NCI-H1105 (cell line): ENCODE results near the gene NUFIP2.
"Not testable (repeated sequence)": the region's sequence is repeated elsewhere in the genome, so short reads cannot be mapped to it uniquely, and the experiment has no call there.

Experiments
- DNase-seq: peaks from one replicate; lab custom pipeline; 2025; lab: John Stamatoyannopoulos, UW

The NUFIP2 gene, protein sequence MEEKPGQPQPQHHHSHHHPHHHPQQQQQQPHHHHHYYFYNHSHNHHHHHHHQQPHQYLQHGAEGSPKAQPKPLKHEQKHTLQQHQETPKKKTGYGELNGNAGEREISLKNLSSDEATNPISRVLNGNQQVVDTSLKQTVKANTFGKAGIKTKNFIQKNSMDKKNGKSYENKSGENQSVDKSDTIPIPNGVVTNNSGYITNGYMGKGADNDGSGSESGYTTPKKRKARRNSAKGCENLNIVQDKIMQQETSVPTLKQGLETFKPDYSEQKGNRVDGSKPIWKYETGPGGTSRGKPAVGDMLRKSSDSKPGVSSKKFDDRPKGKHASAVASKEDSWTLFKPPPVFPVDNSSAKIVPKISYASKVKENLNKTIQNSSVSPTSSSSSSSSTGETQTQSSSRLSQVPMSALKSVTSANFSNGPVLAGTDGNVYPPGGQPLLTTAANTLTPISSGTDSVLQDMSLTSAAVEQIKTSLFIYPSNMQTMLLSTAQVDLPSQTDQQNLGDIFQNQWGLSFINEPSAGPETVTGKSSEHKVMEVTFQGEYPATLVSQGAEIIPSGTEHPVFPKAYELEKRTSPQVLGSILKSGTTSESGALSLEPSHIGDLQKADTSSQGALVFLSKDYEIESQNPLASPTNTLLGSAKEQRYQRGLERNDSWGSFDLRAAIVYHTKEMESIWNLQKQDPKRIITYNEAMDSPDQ

DNA sequence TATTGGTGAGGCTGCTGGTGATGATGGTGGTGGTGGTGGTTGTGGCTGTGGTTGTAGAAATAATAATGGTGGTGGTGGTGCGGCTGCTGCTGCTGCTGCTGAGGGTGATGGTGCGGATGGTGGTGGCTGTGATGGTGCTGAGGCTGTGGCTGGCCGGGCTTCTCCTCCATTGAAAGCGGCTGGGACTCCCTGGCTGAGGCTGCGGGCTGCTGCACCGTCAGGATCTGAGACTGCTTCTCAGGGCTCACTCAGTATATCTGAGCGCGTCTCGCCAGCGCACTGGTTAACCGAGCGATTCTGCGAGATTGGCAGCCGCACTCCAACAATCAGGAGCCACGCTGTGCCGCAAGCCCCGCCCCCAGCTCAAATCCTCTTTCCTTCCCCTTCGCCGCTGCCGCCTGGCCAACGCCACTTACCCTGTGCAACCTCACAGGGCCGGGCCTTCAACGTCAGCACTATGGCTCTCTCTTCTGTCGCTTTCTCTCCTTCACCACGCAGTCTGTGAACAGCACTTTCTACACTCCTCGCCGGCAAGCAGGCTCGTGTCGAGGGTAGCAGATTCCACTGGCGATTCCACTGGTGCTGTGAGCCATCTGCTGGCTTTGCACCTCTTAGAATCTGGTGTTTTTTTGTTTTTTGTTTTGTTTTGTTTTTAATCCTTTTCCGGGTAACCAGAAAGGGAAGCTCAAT is at the start of gene NUFIP2:
Gene NUFIP2 (minus strand): TSS at position 259 of the 690 bp plus-strand sequence. CDS start 89 bp downstream, at position 170.
- DNase-seq, result peak; percentile 98

DNA sequence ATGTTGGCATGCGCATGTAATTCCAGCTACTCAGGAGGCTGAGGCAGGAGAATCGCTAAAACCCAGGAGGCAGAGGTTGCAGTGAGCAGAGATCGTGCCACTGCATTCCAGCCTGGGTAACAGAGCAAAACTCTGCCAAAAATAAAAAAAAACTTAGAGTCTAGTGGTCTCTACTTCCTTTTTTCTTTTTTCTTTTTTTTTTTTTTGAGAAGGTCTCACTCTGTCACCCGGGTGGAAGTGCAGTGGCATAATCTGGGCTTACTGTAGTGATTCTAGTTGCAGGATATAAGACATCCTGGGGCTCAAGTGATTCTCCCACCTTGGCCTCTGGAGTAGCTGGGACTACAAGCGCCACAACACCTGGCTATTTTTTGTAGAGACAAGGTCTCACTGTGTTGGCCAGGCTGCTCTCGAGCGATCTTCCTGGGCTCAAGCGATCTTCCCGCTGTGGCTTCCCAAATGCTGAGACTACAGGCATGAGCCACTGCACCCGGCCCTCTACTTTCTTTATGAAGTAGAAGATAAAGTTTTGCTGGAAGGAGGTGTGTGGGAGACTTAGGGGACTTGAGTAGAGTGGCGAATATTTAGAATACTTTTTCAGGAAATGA is 48.3 kb upstream of the NUFIP2 start:
- DNase-seq, result no peak

DNA sequence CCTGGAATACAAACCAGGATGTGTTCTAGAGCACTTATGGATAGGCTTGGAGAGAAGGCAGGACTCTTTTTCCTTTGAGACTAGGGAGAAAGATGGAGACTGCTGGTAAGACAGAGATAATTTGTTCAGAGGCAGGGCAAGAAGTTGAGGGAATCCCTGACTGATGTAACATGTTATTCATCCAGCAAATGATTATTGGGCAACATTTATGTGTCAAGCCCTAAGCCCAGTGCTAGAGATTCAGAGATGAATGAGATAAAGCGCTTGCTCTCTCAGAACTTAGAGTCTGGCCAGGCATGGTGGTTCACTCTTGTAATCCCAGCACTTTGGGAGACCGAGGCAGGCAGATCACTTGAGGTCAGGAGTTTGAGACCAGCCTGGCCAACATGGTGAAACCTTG is 47.8 kb upstream of the NUFIP2 start:
- DNase-seq, result no peak

DNA sequence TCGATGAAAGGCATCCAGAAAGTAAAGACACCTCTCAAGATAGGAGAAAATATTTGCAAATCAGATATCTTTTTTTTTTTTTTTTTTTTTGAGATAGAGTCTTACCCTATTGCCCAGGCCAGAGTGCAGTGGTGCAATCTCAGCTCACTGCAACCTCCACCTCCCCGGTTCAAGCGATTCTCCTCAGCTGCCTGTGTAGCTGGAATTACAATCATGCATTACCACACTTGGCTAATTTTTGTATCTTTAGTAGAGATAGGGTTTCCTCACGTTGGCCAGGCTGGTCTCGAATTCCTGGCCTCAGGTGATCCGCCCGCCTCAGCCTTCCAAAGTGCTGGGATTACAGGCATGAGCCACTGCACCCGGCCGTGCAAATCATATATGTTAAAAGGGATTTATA is 45.1 kb upstream of the NUFIP2 start:
- DNase-seq, result not testable (repeated sequence)

DNA sequence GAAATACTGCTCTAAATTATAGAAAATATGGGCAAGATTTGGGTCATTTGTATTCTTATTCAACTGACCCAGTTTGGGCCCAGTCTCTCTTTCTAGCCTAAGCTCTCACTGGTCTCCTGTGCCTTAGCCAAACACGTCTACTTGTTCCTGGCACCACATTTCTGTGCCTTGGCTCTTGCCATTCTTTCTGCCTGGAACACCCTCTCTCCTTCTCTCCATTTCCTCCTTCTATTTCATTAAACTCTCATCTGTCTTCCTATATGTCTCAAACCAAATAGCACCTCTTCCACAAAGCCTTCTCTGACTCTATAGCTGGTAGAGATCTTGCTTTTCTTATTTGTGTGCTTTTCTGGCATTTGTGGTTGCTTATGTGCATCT is 37.7 kb upstream of the NUFIP2 start:
- DNase-seq, result no peak

DNA sequence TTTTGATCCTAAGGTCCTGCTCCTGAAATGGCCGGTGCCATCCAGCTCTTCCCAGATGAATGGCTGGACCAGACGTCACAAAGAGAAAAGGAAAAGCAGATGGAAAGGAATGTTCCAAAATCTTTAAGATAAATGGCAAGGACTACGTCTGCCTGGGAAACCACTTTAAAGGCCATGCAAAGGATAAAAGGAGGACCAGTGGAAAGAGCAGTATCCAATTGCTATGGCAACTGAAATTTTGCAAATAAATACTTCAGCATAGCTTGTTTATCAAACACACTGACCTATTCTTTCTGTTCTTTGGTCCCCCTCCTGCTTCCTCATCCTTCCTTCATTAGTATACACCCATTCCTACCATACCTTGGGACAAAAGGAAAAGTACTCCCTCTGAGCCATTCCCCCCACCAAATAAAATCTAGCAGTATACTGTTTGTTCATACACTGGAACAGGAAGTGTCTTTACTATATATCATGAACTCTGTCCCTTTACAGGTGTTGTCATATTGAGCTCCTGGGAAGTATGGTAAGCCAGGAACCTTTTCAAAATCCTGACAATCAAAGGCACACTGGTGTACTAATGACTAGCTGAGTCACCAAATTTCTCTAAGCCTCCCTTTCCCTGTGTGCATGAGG is 37.2 kb upstream of the NUFIP2 start:
- DNase-seq, result no peak

DNA sequence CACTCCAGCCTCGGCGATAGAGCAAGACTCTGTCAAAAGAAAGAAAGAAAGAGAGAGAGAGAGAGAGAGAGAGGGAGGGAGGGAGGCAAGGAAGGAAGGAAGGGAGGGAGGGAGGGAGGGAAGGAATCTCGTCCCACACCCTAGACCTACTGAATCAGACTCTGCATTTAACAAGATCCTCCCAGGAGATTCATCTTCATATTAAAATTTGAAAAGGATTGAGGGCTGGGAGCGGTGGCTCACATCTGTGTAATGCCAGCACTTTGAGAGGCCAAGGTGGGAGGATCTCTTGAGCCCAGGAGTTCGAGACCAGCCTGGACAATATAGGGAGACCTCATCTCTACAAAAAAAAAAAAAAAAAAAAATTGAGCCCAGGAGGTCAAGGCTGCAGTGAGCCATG is 33.5 kb upstream of the NUFIP2 start:
- DNase-seq, result no peak

DNA sequence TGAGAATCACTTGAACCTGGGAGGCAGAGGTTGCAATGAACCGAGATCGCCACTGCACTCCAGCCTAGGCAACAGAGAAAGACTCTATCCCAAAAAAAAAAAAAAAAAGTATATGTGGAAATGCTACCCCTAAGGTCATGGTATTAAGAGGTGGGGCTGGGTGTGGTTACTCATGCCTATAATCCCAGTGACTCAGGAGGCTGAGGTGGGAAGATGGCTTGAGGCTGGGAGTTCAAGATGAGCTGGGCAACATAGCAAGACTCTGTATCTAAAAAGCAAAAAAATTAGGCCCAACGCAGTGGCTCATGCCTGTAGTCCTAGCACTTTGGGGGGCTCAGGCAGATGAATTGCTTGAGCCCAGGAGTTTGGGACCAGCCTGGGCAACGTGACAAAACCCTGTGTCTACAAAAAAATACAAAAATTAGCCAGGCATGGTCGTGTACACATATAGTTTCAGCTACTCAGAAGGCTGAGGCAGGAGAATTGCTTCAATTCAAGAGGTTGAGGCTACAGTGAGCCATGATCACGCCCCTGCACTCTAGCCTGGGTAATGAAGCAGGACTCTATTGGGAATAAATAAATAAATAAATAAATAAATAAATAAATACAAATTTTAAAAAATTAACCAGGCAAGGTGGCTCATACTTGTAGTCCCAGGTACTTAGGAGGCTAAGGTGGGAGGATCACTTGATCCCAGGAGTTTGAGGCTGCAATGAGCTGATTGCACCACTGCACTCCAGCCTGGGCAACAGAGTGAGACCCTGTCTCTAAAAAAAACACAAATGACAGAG is 32.3 kb upstream of the NUFIP2 start:
- no peak for DNase-seq

DNA sequence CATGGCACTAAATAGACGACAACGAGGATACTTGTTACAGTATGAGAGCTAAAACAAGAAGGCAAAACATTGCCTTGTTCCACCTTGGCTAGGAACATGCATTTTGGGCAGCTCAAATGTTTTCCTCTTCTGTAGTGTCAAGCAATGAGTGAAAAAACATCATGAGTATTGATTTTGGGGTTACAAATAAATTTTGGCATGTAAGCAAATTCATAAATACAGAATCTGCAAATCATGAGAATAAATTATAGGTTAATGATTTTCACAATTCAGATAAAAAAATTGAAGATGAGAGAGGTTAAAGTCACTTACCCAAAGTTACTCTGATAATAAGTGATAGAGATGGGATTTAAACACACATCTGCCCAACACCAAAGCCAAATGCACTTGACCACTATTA is 28.4 kb upstream of the NUFIP2 start:
- DNase-seq, result no peak

DNA sequence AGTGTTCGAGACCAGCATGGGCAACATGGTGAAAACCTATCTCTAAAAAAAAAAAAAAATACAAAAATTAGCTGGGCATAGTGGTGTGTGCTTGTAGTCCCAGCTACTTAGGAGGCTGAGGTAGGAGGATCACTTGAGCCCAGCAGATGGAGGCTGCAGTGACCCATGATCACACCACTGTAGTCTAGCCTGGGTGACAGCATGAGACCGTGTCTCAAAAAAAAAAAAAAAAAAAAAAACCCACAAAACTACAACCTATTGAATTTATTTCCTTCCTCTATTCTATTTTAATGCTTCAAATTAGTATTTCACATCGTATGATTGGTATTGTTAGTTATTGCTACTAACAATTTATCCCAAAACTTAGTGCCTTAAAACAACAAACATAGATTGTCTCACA is 9.4 kb upstream of the NUFIP2 start:
- no peak for DNase-seq

DNA sequence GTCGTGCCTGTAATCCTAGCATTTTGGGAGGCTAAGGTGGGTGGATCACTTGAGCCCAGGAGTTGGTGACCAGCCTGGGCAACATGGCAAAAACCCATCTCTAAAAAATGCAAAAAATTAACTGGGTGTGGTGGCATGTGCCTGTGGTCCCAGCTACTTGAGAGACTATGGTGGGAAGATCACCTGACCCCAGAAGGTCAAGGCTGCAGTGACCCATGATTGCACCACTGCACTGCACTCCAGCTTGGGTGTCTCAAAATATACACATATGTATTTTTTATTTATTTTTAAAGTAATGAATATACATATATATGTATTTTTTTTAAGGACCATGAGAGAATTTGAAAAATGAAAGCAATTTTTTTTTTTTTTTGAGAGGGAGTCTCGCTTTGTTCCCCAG is 5.1 kb upstream of the NUFIP2 start:
- DNase-seq, result no peak

DNA sequence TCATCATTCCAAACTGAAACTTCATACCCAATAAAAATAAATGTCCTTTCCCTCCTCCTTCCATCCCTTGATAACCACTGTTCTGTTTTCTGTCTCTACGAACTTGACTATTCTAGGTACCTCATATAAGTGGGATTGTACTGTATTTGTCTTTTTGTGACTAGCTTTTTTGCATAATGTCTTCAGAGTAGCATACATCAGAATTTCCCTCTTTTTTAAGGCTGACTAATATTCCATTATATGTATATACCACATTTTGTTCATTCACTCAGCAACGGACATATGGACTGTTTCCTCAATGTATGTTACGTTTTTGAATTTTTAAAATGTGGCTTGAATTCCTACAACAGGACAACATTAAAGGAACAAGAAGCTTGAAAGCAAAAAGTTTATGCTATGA is 1.5 kb upstream of the NUFIP2 start:
- no peak for DNase-seq

DNA sequence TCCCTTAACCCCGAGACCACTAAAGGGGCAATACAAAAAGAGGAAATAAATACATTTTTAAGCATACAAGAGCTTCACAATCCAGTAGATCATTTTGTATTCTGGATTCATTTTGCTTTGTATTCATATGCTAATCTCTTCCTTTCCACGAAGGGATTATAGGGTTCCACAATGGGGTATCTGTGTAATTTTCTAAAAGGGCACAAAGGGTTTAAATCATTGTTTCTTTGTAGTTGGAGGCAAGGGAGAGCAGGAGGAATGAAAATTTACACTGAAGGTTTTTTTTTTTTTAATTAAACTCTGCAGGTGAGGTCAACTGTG is 592 bp upstream of the NUFIP2 start:
- DNase-seq, result peak; percentile 2

DNA sequence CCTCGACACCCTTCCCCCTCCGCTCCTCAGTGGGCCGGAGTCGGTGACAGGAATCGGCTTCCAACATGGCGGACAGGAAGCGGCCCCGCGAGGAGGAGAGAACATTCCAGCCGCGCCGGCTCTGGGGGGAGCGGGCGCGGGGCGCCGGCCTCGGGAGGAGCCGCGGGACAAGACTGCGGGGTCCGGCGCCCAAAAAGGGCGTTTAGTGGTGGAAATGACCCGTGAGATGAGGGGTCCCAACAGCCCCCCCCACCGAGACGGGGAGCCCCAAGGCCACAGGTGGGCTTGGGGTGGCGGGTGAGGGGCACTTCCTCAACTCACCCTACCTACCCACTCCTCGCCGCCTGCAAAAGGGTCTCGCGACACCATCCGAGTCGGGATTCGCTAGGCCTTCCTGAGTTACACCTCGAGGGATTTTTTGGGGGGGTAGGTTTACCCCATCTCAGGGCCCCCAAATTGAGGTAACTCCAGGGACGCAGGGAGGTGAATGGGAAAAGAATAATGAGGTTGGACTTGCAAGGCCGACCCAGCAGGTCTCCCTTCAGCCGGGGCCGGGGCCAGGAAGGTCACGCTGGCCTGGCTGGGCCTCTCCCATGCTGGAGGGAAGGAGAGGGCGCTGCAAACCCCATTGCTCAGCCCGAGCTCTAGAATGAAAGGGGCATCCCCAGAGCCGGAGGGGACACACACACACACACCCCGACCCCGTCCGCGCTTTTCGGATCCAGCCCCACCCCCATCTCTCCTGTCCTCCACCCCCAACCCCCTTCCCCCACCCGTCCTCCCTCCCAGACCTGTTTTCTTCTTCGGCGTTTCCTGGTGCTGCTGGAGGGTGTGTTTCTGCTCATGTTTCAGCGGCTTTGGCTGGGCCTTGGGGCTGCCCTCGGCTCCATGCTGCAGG is 707 bp downstream of the NUFIP2 start:
- DNase-seq, result peak; percentile 50

DNA sequence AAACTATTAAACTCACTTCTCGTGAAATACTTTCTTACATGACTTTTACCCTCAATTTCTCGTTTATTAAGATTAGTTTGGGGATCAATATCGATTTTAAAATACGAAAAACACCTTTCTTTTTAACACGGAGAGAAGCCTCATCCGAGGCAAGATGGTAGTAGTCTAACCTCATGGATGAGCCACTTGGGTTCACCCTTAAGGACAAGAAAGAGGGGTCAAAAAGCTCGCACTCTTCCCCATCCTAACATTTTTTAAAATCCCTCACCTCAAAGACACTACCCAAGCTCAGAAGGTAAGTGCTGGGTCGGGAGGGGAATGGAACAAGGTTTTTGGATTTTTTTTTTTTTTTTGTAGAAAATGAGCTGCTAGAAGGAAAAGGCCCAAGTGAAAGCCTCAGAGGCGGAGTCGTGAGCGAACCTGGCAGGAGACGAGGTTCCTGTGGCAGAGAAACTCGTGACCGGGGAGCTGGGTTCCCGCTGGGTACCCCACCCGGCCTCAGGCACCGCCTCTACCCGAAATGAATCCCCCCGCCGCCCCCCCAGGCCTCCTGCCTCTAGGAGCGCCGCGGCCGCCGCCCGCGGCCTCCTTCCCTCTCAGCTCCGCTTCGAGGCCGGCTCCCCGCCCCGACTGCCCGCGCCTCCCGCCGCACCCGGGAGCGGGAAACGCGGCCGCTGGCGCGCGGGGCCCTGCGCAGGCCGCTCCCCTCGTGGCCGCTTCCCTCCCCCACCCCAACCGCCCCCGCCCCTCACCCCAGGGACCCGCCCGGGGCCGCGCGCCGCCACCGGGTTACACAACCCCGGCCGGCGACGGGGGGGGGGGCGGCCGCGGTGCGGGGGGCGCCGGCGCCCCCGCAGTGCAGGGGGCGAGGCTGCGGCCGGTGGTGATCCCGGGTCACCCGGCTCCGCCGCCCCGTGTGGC is 1.6 kb downstream of the NUFIP2 start:
- DNase-seq, result peak; percentile 21

DNA sequence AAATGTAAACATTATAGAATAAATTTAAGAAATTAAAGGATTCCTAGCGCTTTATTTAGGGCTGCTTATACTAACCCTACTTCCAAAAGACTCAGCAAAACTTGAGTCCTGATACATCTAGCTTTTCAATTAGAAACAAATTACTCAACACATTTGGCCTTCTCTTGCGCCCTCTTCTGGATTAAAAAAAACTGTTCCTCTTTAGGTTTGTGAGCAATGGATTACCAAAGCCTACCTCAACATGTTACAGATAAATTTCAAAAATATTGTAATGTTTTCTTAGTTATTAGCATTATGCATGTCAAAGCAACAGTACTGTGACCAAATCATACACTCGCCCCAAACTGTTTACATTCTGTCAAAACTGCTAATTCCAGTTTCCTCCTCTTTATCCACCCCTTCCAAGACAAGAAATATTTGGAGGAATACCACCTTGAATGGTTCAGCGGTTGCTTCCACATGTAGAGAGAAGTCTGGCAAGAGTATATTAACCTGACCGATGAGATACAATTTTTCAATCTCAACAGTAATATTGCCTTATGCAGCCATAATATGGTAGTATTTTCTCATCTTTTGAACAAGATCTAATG is 2.7 kb downstream of the NUFIP2 start:
- peak; percentile 56 for DNase-seq

DNA sequence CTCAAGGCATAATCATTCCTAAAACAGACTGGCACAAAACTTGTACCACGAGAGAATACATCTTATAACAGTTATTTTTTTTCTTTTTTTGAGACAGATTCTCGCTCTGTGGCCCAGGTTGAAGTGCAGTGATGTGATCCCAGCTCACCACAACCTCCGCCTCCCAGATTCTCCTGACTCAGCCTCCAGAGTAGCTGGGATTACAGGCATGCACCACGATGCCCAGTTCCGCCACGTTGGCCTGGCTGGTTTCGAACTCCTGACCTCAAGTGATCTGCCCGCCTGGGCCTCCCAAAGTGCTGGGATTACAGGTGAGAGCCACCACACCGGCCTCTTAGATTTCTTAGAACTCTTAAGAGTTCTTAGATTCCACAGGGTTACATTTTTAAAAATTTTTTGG is 4.1 kb downstream of the NUFIP2 start:
- no peak for DNase-seq

DNA sequence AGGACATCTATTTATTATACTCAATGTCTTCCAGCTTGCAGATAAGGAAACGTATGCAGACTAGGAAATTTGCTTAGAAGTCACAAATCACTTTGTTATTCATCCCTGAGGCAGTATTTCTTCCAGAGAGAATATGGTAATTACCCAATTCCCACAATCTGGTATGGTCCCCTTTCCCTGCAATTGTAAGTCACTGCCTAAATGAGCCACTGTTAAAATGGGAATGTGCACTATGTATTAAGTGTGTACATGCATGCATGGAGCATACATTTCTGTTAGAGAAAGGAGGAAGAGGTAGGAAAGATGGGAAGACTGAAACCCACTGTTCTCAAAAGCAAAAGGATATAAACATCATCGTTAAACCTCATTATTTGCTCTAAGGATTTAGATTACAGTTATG is 10.0 kb downstream of the NUFIP2 start:
- no peak for DNase-seq

DNA sequence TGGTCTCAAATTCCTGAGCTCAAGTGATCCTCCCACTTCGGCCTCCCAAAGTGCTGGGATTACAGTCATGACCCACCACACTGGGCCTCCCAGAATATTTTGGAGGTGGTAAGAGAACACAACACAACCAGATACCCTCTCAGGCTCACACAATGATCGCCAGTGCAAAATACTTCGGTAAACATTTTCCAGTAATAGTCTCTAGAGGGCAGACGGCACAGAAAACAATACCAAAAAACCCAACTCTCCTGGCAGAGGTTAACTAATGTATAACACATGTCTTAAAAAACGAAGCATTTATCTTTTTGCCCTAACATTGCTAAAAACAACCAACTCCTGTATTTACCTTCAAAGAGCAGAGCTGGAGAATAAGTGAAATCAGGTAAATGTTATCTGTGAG is 10.5 kb downstream of the NUFIP2 start:
- no peak for DNase-seq
